H1 (cell line): ENCODE data around the gene CHTF18.

Experiments used
- CREB1 ChIP-seq: IDR thresholded peaks from 2 replicates; pipeline ENCODE4 v1.6.1; 2012; ENCODE audit warnings: inconsistent platforms
- EP300 ChIP-seq, 2 experiments: IDR thresholded peaks; 1 replicate in 1 of 2; 2 replicates in 1 of 2; pipeline ENCODE4 v1.6.1; 2011 to 2012; ENCODE audit warnings: low read depth in 2 of 2, low read length in 2 of 2, mild to moderate bottlenecking in 2 of 2, borderline replicate concordance in 1 of 2, inconsistent platforms in 1 of 2, moderate library complexity in 1 of 2
- EZH2 ChIP-seq: fragments of 200-600 bp; sonication (generic); IDR thresholded peaks from 2 replicates; pipeline ENCODE4 v1.7.1; 2012; ENCODE audit warnings: low read depth, mild to moderate bottlenecking, moderate library complexity, low read length, inconsistent platforms; ENCODE audit not compliant: severe bottlenecking
- SP1 ChIP-seq: IDR thresholded peaks from 2 replicates; pipeline ENCODE4 v1.6.1; 2011; ENCODE audit warnings: low read depth, low read length
- TAF1 ChIP-seq: IDR thresholded peaks from 2 replicates; pipeline ENCODE4 v1.6.1; 2011; ENCODE audit warnings: mild to moderate bottlenecking, low read depth, low read length
- TEAD4 ChIP-seq: IDR thresholded peaks from 2 replicates; pipeline ENCODE4 v1.6.1; 2012; ENCODE audit warnings: low read depth, low read length, inconsistent platforms, mixed read lengths
- TF ChIP-seq, protein P1 (sequence below): fragments of 300-600 bp; sonication (generic); IDR thresholded peaks from 2 replicates; pipeline ENCODE4 v1.7.1; 2012; ENCODE audit warnings: low read length, moderate library complexity, mild to moderate bottlenecking, inconsistent platforms; ENCODE audit not compliant: insufficient replicate concordance
- TF ChIP-seq, protein P2 (sequence below): IDR thresholded peaks from 2 replicates; pipeline ENCODE4 v1.6.1; 2012; ENCODE audit warnings: low read length, inconsistent platforms
- TF ChIP-seq, protein P3 (sequence below), 3 experiments: IDR thresholded peaks; 1 replicate in 2 of 3; 2 replicates in 1 of 3; pipeline versions ENCODE4 v1.5.1 to v1.6.1; 2011; ENCODE audit warnings: low read length in 3 of 3, mild to moderate bottlenecking in 3 of 3, inconsistent platforms in 2 of 3, low read depth in 1 of 3, moderate library complexity in 1 of 3; ENCODE audit not compliant: insufficient read depth in 1 of 3; ENCODE audit errors: control extremely low read depth in 1 of 3

DNA sequence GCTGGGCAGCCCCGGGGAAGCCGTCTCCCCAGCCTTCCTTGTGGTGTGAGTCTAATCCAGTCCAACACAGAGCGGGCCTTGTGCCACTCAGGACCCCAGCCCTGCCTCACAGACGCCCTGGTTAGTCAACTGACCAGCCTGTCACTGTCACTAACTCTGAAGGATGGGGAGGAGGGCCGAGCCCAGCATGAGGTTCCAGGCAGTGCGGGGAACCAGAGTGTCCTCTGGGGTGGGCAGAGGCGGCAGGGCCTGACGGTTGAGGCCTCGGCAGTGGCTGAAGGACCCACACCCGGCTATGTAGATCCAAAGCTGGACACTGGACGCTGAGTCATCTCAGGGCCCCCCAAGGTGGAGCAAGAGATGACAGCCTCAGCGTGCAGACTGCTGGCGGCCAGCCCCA is 8.9 kb upstream of the CHTF18 start:
- TF ChIP-seq, protein P1, sequence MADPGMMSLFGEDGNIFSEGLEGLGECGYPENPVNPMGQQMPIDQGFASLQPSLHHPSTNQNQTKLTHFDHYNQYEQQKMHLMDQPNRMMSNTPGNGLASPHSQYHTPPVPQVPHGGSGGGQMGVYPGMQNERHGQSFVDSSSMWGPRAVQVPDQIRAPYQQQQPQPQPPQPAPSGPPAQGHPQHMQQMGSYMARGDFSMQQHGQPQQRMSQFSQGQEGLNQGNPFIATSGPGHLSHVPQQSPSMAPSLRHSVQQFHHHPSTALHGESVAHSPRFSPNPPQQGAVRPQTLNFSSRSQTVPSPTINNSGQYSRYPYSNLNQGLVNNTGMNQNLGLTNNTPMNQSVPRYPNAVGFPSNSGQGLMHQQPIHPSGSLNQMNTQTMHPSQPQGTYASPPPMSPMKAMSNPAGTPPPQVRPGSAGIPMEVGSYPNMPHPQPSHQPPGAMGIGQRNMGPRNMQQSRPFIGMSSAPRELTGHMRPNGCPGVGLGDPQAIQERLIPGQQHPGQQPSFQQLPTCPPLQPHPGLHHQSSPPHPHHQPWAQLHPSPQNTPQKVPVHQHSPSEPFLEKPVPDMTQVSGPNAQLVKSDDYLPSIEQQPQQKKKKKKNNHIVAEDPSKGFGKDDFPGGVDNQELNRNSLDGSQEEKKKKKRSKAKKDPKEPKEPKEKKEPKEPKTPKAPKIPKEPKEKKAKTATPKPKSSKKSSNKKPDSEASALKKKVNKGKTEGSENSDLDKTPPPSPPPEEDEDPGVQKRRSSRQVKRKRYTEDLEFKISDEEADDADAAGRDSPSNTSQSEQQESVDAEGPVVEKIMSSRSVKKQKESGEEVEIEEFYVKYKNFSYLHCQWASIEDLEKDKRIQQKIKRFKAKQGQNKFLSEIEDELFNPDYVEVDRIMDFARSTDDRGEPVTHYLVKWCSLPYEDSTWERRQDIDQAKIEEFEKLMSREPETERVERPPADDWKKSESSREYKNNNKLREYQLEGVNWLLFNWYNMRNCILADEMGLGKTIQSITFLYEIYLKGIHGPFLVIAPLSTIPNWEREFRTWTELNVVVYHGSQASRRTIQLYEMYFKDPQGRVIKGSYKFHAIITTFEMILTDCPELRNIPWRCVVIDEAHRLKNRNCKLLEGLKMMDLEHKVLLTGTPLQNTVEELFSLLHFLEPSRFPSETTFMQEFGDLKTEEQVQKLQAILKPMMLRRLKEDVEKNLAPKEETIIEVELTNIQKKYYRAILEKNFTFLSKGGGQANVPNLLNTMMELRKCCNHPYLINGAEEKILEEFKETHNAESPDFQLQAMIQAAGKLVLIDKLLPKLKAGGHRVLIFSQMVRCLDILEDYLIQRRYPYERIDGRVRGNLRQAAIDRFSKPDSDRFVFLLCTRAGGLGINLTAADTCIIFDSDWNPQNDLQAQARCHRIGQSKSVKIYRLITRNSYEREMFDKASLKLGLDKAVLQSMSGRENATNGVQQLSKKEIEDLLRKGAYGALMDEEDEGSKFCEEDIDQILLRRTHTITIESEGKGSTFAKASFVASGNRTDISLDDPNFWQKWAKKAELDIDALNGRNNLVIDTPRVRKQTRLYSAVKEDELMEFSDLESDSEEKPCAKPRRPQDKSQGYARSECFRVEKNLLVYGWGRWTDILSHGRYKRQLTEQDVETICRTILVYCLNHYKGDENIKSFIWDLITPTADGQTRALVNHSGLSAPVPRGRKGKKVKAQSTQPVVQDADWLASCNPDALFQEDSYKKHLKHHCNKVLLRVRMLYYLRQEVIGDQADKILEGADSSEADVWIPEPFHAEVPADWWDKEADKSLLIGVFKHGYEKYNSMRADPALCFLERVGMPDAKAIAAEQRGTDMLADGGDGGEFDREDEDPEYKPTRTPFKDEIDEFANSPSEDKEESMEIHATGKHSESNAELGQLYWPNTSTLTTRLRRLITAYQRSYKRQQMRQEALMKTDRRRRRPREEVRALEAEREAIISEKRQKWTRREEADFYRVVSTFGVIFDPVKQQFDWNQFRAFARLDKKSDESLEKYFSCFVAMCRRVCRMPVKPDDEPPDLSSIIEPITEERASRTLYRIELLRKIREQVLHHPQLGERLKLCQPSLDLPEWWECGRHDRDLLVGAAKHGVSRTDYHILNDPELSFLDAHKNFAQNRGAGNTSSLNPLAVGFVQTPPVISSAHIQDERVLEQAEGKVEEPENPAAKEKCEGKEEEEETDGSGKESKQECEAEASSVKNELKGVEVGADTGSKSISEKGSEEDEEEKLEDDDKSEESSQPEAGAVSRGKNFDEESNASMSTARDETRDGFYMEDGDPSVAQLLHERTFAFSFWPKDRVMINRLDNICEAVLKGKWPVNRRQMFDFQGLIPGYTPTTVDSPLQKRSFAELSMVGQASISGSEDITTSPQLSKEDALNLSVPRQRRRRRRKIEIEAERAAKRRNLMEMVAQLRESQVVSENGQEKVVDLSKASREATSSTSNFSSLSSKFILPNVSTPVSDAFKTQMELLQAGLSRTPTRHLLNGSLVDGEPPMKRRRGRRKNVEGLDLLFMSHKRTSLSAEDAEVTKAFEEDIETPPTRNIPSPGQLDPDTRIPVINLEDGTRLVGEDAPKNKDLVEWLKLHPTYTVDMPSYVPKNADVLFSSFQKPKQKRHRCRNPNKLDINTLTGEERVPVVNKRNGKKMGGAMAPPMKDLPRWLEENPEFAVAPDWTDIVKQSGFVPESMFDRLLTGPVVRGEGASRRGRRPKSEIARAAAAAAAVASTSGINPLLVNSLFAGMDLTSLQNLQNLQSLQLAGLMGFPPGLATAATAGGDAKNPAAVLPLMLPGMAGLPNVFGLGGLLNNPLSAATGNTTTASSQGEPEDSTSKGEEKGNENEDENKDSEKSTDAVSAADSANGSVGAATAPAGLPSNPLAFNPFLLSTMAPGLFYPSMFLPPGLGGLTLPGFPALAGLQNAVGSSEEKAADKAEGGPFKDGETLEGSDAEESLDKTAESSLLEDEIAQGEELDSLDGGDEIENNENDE = no peak
- TF ChIP-seq SP1 = no peak
- TF ChIP-seq, protein P2, sequence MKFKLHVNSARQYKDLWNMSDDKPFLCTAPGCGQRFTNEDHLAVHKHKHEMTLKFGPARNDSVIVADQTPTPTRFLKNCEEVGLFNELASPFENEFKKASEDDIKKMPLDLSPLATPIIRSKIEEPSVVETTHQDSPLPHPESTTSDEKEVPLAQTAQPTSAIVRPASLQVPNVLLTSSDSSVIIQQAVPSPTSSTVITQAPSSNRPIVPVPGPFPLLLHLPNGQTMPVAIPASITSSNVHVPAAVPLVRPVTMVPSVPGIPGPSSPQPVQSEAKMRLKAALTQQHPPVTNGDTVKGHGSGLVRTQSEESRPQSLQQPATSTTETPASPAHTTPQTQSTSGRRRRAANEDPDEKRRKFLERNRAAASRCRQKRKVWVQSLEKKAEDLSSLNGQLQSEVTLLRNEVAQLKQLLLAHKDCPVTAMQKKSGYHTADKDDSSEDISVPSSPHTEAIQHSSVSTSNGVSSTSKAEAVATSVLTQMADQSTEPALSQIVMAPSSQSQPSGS = no peak
- TF ChIP-seq EZH2 = no peak
- no peak for TF ChIP-seq TAF1
- no peak for TF ChIP-seq TEAD4
- TF ChIP-seq, protein P3, sequence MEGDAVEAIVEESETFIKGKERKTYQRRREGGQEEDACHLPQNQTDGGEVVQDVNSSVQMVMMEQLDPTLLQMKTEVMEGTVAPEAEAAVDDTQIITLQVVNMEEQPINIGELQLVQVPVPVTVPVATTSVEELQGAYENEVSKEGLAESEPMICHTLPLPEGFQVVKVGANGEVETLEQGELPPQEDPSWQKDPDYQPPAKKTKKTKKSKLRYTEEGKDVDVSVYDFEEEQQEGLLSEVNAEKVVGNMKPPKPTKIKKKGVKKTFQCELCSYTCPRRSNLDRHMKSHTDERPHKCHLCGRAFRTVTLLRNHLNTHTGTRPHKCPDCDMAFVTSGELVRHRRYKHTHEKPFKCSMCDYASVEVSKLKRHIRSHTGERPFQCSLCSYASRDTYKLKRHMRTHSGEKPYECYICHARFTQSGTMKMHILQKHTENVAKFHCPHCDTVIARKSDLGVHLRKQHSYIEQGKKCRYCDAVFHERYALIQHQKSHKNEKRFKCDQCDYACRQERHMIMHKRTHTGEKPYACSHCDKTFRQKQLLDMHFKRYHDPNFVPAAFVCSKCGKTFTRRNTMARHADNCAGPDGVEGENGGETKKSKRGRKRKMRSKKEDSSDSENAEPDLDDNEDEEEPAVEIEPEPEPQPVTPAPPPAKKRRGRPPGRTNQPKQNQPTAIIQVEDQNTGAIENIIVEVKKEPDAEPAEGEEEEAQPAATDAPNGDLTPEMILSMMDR (IDR thresholded peaks at IDR 0.05; ENCODE audit: control extremely low read depth in 1 of 3, insufficient read depth in 1 of 3, low read depth in 1 of 3, low read length in 3 of 3) = no peak
- no peak for TF ChIP-seq EP300 (IDR thresholded peaks at IDR 0.05; ENCODE audit: borderline replicate concordance in 1 of 2, low read depth in 2 of 2, low read length in 2 of 2)
- no peak for TF ChIP-seq CREB1
